GM19438 (cell line): ENCODE results near the gene SIL1.

Experiments
- ATAC-seq: cut with Tn5 transposase; IDR thresholded peaks from one replicate; pipeline ENCODE4 v1.9.1; 2021; ENCODE audit warnings: low read depth; ENCODE audit not compliant: unreplicated experiment

SIL1 gene

GRCh38 chr5:138903130-138903775 is 294.9 kb downstream of the SIL1 start:
- ATAC-seq = no peak

GRCh38 chr5:138901716-138902115 is 296.5 kb downstream of the SIL1 start:
- no peak for ATAC-seq

- no peak for ATAC-seq
Observed at GRCh38 chr5:138900281-138900965, 297.7 kb downstream of the SIL1 start.

GRCh38 chr5:138898742-138899141 is 299.4 kb downstream of the SIL1 start:
- no peak for ATAC-seq

GRCh38 chr5:138898299-138898698 is 299.9 kb downstream of the SIL1 start:
- ATAC-seq = no peak
